ENCODE data around the gene PAX3. TPM values are rescaled to one million over a fixed set of nuclear protein-coding genes. Genes with fewer than 3 reads are reported as not detected.

PAX3 gene
- total RNA-seq, 2 experiments from 2014 or later: not detected

DNA sequence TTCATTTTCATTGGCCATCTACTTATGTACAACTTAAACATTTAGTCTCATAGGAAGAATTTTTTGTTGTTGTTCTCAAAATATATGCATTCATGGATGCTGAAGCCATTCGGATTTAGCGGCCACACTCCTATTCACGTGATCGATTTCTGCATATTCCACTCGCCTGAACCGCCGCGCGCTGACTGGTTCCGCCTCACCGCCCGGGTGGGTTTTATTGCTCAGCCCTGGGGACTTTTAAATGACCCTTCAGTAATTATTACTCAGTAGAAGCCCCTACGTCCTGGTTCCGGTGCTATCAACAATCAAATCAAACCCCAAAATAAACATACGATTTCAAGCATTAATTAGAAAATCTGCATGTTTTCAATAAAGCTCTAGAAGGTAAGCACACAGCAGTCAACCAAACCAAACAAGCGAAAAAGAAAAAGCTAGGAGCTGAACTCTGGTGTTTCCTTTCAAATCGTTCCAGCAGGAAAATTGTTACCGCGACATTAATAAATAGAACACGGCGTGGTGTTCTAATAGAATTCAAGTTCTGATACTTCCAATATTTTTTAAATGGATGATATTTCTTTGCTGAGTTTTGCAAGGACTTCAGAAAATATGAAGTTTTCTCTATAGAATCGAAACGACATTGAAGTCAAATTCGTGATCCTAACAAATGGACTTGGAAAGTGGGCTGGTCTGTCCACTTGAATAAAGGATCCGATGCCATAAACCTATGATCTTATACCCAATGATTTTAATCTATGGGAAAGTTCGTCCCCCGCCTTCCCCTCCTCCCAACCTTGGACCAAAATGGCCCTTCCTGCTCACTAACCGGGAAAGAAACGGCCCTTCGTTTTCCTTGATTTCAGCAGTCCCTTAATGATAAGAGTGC is 9.3 kb downstream of the PAX3 start:
- CTCF ChIA-PET: interaction anchor here (0.7 kb wide), 1 partner anchor 28 kb away, joined by 3 read pairs; no protein-coding TSS in a partner anchor

DNA sequence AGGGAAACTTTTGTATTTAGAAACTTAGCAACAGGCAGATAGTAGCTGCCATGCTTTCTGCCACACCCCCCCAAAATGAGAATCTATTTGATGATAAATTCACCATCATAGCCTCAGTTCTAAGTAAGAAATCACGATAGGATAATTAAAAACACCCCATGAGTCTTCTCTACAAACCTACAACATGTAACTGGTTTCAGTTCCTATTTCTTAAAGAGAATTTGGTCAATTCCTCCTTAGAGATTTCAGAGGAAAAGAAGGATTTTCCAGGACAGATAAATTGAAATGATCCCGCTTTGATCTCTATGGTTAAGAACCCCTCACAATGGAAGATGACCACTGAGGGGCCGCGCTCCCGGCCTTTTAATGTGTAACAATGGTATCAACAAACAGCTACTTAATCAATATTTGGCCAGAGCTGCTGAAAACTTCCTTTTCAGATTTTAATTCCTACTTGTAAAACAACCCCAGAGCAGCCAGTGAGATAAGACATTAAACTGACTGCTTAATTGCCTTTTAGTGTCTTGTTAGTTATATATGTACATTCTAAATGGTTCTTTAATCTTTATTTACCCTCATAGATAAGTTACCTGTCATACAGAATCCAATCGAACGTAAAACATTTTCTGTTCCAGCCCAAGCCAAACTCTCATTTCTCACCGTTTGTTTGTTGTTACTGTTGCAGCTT is 10.1 kb downstream of the PAX3 start:
- H3K4me1 Mint-ChIP-seq: no peaks in the 10 kb centered on the region
- H3K4me3 Mint-ChIP-seq: no peak overlapping the region
- H3K36me3 Mint-ChIP-seq (ENCODE audit: low read depth): no peaks in the 10 kb centered on the region
- H3K9me3 Mint-ChIP-seq: peaks cover 4% of the 10 kb centered on the region
- no peak for DNase-seq
- ChIA-PET CTCF (interaction anchor here (0.7 kb wide), 1 partner anchor 29 kb away, joined by 3 read pairs; no protein-coding TSS in a partner anchor), POLR2A (no interaction called here)
- H3K27ac Mint-ChIP-seq: no peak overlapping the region
- H3K27me3 Mint-ChIP-seq: peaks cover 78% of the 10 kb centered on the region

More for the DNA sequence above, 9.3 kb downstream of the PAX3 start:
- no peak for DNase-seq
- POLR2A ChIA-PET: no interaction called here
- H3K27me3 Mint-ChIP-seq: peaks cover 83% of the 10 kb centered on the region
- peaks cover 4% of the 10 kb centered on the region for H3K9me3 Mint-ChIP-seq
- H3K27ac Mint-ChIP-seq: peak overlapping the region; percentile 31
- H3K4me3 Mint-ChIP-seq: no peak overlapping the region
- H3K36me3 Mint-ChIP-seq (ENCODE audit: low read depth): no peaks in the 10 kb centered on the region
- H3K4me1 Mint-ChIP-seq: no peaks in the 10 kb centered on the region

DNA sequence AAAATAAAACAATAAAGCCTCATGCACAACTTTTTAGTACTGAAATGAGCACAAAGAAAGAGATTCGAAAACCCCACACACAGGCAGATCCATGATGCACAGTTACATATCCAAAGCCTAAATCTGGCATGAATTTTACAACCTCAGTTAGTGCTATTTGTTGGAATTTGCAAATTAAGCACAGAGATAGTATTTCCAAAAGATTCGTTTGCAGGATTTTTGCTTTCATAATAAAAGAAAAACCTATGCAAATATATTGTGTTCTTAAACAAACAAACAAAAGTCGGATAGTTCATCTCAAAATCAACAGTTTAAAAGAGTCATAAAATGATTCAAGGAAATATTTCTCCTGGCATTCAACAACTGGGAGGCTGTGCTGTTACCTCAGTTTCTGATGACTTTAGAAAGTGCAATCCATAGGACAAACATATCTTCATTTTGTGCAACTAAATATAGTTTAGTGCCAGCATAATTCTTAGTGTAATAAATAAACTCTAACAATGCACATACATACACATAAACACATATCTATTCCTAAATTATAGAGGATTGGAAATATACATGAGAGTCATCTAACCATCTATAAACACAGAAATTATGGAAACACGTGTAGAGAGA is 10.8 kb downstream of the PAX3 start:
- no peaks in the 10 kb centered on the region for H3K4me1 Mint-ChIP-seq
- no peaks in the 10 kb centered on the region for H3K36me3 Mint-ChIP-seq (ENCODE audit: low read depth)
- H3K27me3 Mint-ChIP-seq: peaks cover 70% of the 10 kb centered on the region
- H3K27ac Mint-ChIP-seq: no peak overlapping the region
- no peak overlapping the region for H3K4me3 Mint-ChIP-seq
- ChIA-PET POLR2A (no interaction called here), CTCF (no interaction called here)
- DNase-seq: no peak
- H3K9me3 Mint-ChIP-seq: peaks cover 4% of the 10 kb centered on the region

DNA sequence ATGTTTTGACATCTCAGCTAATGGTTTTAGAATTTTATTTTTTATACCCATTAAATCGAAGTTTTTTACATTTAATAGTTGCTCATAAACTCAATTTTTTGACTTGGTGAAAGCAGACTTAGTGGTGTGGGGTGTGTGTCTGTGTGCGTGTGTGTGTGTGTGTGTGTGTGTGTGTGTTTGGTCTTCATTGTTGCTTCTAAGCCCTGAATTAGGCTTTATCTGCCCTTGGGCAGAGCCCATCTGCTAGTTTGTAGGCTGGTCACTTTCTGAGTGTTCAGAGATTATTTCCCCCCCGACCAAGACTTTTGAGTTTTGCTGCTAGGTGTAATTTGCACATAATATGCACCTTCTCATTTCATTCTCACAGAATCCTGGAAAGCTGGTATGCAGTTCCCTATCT is 14.3 kb downstream of the PAX3 start:
- H3K27me3 Mint-ChIP-seq: peaks cover 40% of the 10 kb centered on the region

DNA sequence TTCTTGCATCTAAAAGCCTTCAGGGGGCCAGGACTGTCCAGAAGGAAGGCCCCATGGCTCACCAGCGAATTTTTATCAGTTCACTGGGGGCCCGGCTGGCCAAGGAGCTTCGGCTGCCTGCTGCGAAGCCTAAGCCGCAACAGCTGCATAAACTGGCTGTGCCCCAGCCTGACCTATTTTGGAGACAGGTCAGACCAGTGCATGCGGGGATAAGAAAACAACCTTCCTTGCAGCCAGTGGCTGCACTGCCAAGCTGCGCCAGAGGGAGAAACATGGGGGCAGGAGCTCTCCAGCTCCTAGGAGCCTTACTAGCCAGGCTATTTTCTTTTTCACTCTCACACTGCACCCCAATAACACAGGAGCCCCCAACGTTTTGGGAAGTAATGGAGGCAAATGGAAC is 15.2 kb downstream of the PAX3 start:
- no peak for DNase-seq
- ChIA-PET POLR2A (no interaction called here), CTCF (no interaction called here)
- Mint-ChIP-seq H3K27me3 (peaks cover 32% of the 10 kb centered on the region), H3K36me3 (ENCODE audit: low read depth) (no peaks in the 10 kb centered on the region), H3K4me1 (no peaks in the 10 kb centered on the region), H3K27ac (no peak overlapping the region), H3K9me3 (no peaks in the 10 kb centered on the region), H3K4me3 (no peak overlapping the region)

More for the DNA sequence above, 14.3 kb downstream of the PAX3 start:
- ChIA-PET CTCF (no interaction called here), POLR2A (no interaction called here)
- H3K4me1 Mint-ChIP-seq: no peaks in the 10 kb centered on the region
- DNase-seq: no peak
- H3K4me3 Mint-ChIP-seq: no peak overlapping the region
- no peak overlapping the region for H3K27ac Mint-ChIP-seq
- H3K36me3 Mint-ChIP-seq (ENCODE audit: low read depth): no peaks in the 10 kb centered on the region
- H3K9me3 Mint-ChIP-seq: no peaks in the 10 kb centered on the region

DNA sequence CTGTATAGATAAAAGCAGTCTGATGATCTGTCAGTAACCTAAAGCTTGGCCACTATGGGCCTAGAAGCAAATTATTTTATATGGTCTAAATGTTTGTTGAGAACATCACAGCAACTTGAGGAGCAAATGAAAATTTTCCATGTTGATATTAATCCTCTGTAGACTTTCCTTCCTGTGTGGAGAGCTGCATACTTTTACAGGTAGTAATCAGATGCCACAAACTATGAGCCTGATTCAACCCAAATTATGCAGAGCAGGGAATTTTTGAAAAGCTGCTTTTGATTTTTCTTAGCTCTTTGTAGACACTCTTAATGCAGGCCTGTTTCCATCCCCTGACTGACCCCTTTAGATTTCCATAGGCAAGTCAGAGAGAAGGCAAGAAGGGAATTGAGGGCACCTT is 17.3 kb downstream of the PAX3 start:
- Mint-ChIP-seq H3K9me3 (no peaks in the 10 kb centered on the region), H3K27me3 (peaks cover 15% of the 10 kb centered on the region), H3K4me3 (no peak overlapping the region), H3K4me1 (no peaks in the 10 kb centered on the region), H3K36me3 (ENCODE audit: low read depth) (no peaks in the 10 kb centered on the region), H3K27ac (no peak overlapping the region)
- POLR2A ChIA-PET: no interaction called here
- CTCF ChIA-PET: no interaction called here
- no peak for DNase-seq

DNA sequence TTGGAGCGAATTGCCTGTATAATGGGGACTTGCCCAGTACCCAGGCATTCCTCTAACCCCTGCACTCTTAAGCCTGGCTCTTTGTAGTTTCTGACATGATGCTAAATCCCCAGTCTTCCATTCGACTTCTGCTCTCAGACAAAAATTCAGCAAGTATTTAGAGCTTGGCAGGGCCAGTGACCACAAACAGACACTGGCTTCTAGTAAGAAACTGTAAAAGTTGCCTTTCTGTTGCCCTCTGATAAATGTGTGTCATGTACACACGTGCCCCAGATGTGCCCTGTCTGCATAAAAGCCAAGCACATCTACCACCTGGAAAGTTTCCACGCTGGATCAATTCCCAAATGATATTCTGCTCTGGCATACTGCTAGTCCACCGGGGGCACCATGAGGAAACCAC is 18.0 kb downstream of the PAX3 start:
- ChIA-PET CTCF (no interaction called here), POLR2A (no interaction called here)
- Mint-ChIP-seq H3K4me1 (no peaks in the 10 kb centered on the region), H3K27ac (no peak overlapping the region), H3K36me3 (ENCODE audit: low read depth) (no peaks in the 10 kb centered on the region), H3K9me3 (no peaks in the 10 kb centered on the region), H3K4me3 (no peak overlapping the region), H3K27me3 (peaks cover 11% of the 10 kb centered on the region)
- no peak for DNase-seq

DNA sequence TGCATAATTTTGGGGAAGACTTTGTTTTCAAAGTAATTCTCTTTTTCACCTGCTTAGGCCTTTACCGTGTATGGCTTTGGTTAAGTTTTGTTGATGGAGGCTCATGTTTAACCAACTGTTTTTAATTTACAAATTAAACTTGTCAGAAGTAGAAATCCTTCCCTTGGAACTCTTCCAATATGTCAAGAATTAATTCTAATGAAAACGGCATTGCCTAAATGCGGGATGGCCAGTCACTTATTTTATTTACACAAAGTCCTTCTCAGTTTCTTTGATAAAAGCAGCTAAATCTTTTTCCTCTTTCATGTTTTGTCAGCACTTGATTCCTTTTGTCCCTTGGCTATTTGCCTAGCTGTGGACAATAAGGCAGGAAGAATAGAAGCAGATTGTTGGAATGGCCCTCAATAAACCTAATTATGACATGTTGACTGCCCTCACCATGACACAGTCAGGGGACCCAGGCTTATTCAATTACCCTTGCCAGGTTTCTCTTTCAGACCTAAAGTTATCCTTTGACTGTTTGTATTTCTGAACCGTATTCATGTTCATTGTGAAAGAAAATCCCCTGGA is 26.3 kb downstream of the PAX3 start:
- no peak overlapping the region for H3K4me3 Mint-ChIP-seq
- CTCF ChIA-PET: no interaction called here
- peaks cover 3% of the 10 kb centered on the region for H3K27me3 Mint-ChIP-seq
- DNase-seq: no peak
- no peaks in the 10 kb centered on the region for H3K9me3 Mint-ChIP-seq
- no peaks in the 10 kb centered on the region for H3K4me1 Mint-ChIP-seq
- POLR2A ChIA-PET: no interaction called here
- no peak overlapping the region for H3K27ac Mint-ChIP-seq
- no peaks in the 10 kb centered on the region for H3K36me3 Mint-ChIP-seq (ENCODE audit: low read depth)

DNA sequence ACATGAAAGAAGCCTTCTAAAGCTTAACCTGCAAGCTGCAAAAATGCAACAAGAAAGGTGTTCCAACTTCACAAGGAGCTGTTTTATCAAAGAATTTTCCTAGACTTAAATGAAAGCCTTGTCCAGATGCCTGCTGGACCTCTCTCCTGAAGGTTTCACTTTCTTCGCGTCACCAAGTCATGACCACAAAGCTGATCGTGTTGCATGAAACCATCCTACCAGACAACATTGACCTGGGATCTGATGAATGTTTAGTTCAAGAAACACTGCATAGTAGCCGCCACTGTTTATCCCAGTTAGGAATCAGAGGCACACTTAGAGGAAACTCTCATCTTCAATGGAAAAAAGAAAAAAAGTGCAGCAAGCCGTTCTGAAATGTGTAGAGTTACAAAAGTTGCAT is 26.9 kb downstream of the PAX3 start:
- CTCF ChIA-PET: interaction anchor here (1.6 kb wide), 1 partner anchor 19 kb away, joined by 5 read pairs; no protein-coding TSS in a partner anchor
- no peak overlapping the region for H3K27ac Mint-ChIP-seq
- H3K4me3 Mint-ChIP-seq: no peak overlapping the region
- no peak for DNase-seq
- H3K27me3 Mint-ChIP-seq: peaks cover 3% of the 10 kb centered on the region
- no peaks in the 10 kb centered on the region for H3K9me3 Mint-ChIP-seq
- no peaks in the 10 kb centered on the region for H3K4me1 Mint-ChIP-seq
- H3K36me3 Mint-ChIP-seq (ENCODE audit: low read depth): no peaks in the 10 kb centered on the region
- POLR2A ChIA-PET: no interaction called here

DNA sequence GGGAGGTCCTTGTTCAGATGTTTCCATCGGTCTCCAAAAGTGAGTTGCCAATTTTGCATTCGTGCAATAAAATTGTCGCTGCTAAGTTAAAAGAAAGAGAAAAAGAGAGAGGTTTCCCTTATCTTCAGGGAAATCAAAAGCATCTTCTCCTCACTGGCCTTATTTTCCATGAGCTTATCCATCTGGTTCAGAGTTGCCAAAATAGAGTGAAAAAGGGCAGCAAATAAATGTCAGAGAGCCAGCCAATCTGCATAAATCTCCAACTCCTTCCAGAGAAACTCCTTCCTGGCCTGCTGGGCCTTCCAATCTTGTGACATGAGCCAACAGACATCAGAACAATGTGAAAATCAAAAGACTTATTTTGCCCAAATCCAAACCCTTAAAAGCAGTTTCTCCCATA is 28.4 kb downstream of the PAX3 start:
- Mint-ChIP-seq H3K9me3 (no peaks in the 10 kb centered on the region), H3K36me3 (ENCODE audit: low read depth) (no peaks in the 10 kb centered on the region), H3K27me3 (peaks cover 3% of the 10 kb centered on the region), H3K4me1 (no peaks in the 10 kb centered on the region), H3K4me3 (no peak overlapping the region), H3K27ac (no peak overlapping the region)
- ChIA-PET POLR2A (no interaction called here), CTCF (interaction anchor here (1.6 kb wide), 1 partner anchor 18 kb away, joined by 5 read pairs; no protein-coding TSS in a partner anchor)
- no peak for DNase-seq

DNA sequence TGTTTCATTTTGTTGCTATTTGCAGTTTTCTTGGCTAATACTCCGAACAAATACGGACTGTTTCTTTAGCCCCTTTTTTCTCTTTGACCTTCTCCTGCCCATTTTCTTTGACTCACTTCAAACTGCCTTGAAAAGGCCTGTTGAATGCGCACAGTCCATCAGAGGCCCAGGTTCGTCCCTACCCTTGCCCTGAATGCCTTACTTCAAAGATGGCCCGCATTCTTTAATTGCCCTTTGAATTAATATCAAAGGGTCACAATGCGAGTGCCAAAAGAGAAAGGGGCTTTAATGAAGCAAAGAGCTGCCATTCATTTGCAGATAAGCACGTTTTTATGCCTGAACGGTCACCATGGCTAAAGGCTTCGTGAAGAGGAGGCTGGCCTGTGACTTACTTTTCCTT is 29.7 kb downstream of the PAX3 start:
- CTCF ChIA-PET: no interaction called here
- POLR2A ChIA-PET: no interaction called here
- H3K36me3 Mint-ChIP-seq (ENCODE audit: low read depth): no peaks in the 10 kb centered on the region

DNA sequence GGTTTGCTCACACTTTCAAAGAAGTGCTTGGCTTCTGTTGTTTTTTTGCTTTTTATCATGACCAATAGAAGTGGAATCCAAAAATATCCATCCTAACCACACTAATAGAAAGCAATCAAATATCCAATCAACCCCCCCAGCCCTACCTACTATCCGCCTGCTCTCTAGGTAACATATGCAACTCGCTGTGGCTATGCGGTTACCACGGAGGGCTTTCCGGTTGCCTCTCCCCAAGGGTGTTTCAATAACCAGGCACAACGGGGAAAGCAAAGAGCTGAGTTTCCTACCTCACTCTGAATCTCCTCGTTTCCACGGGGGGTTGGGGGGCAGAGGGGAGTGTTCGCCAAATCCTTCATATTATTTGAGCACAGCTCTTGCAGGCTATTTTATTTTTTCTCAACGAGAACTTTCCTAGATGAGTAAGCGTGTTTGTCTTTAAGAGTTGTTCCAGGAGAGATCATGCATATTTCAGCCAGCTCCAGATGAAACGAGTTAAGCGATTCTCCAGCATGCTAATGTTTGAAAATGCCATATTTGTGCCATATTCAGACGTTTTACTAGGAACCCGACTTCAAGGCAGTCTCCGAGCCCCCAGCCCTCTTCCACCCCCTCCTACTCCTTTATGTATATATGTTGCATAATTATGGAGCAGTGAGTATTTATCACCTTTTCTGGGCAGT is 30.3 kb downstream of the PAX3 start:
- H3K27me3 Mint-ChIP-seq: peaks cover 2% of the 10 kb centered on the region
- no peaks in the 10 kb centered on the region for H3K4me1 Mint-ChIP-seq
- H3K4me3 Mint-ChIP-seq: no peak overlapping the region
- DNase-seq: no peak
- H3K9me3 Mint-ChIP-seq: no peaks in the 10 kb centered on the region
- no peak overlapping the region for H3K27ac Mint-ChIP-seq
- ChIA-PET POLR2A (no interaction called here), CTCF (no interaction called here)
- H3K36me3 Mint-ChIP-seq (ENCODE audit: low read depth): no peaks in the 10 kb centered on the region

More for the DNA sequence above, 29.7 kb downstream of the PAX3 start:
- H3K27me3 Mint-ChIP-seq: peaks cover 2% of the 10 kb centered on the region
- no peaks in the 10 kb centered on the region for H3K4me1 Mint-ChIP-seq
- H3K4me3 Mint-ChIP-seq: no peak overlapping the region
- H3K9me3 Mint-ChIP-seq: no peaks in the 10 kb centered on the region
- no peak for DNase-seq
- no peak overlapping the region for H3K27ac Mint-ChIP-seq
